ENCODE measurements around the gene EIF2AK3. TPM values are rescaled to one million over a fixed set of nuclear protein-coding genes. Genes with fewer than 3 reads are reported as not detected.

The EIF2AK3 gene
- total and polyA plus RNA-seq, 10 of the 15 experiments (the other 5 are each of a cell fraction or from before 2014, with no cell fraction given) = 5.0 to 44.7 (median 22.4) TPM

DNA sequence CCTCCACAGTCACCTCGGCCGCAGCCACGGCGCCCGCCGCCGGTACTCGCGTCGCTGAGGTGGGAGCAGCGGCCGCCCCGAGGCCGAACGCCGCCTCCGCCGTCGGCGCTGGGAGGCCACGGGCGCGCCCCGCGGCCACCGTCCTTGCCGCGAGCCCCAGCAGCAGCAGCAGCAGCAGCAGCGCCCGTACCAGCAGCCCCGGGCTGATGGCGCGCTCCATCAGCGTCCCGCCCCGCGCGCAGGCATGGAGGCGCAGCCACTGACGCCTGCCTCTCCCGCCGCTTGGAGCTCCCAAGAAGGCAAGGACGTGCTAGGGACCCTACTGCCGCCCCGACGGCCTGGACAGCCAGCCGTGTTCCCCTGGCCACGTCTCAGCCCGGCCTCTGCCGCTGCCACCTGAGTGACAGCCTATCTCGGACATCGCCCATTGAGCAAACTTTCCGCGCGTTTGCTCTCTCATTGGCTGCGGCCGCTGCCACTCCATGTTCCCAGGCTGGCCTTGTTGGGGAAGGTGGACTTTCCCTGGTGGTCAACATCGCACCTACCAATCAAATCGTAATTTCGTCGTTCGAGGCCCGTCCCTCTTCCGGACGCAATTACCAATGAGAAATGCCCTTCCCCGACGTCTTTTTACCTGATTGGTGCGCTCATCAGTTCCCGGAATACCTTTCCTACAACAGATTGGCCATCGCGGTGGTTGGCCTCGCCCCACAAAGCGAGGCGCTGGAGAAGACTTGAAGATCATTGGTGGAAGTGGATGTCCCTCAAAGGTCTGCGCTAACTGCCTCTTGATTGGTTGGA lies at the start of gene EIF2AK3 (continued):
- TF ChIP-seq CBX3 (IDR thresholded peaks at IDR 0.05; ENCODE audit: borderline replicate concordance, low read depth) (no peak), RB1 (IDR thresholded peaks at IDR 0.05; ENCODE audit: borderline replicate concordance) (peak; percentile 79), JUND (IDR thresholded peaks at IDR 0.05; ENCODE audit: low read depth, low read length) (no peak), PML (IDR thresholded peaks at IDR 0.05; ENCODE audit: low read length) (peak; percentile 71; the same call in 1 of the 2 replicates), EP300 (IDR thresholded peaks at IDR 0.05; ENCODE audit: borderline replicate concordance in 1 of 2, control insufficient read depth in 1 of 2, low read depth in 2 of 2, low read length in 2 of 2) (no peak), YY1 (IDR thresholded peaks at IDR 0.05; ENCODE audit: low read depth, low read length) (peak; percentile 85)
- TF ChIP-seq, protein P1, sequence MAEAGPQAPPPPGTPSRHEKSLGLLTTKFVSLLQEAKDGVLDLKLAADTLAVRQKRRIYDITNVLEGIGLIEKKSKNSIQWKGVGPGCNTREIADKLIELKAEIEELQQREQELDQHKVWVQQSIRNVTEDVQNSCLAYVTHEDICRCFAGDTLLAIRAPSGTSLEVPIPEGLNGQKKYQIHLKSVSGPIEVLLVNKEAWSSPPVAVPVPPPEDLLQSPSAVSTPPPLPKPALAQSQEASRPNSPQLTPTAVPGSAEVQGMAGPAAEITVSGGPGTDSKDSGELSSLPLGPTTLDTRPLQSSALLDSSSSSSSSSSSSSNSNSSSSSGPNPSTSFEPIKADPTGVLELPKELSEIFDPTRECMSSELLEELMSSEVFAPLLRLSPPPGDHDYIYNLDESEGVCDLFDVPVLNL (IDR thresholded peaks at IDR 0.05; ENCODE audit: low read depth, low read length) = peak; percentile 86
- TF ChIP-seq, protein P2, sequence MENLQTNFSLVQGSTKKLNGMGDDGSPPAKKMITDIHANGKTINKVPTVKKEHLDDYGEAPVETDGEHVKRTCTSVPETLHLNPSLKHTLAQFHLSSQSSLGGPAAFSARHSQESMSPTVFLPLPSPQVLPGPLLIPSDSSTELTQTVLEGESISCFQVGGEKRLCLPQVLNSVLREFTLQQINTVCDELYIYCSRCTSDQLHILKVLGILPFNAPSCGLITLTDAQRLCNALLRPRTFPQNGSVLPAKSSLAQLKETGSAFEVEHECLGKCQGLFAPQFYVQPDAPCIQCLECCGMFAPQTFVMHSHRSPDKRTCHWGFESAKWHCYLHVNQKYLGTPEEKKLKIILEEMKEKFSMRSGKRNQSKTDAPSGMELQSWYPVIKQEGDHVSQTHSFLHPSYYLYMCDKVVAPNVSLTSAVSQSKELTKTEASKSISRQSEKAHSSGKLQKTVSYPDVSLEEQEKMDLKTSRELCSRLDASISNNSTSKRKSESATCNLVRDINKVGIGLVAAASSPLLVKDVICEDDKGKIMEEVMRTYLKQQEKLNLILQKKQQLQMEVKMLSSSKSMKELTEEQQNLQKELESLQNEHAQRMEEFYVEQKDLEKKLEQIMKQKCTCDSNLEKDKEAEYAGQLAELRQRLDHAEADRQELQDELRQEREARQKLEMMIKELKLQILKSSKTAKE (IDR thresholded peaks at IDR 0.05; ENCODE audit: low read depth, poor library complexity, severe bottlenecking) = peak; percentile 96
- TF ChIP-seq, protein P3, sequence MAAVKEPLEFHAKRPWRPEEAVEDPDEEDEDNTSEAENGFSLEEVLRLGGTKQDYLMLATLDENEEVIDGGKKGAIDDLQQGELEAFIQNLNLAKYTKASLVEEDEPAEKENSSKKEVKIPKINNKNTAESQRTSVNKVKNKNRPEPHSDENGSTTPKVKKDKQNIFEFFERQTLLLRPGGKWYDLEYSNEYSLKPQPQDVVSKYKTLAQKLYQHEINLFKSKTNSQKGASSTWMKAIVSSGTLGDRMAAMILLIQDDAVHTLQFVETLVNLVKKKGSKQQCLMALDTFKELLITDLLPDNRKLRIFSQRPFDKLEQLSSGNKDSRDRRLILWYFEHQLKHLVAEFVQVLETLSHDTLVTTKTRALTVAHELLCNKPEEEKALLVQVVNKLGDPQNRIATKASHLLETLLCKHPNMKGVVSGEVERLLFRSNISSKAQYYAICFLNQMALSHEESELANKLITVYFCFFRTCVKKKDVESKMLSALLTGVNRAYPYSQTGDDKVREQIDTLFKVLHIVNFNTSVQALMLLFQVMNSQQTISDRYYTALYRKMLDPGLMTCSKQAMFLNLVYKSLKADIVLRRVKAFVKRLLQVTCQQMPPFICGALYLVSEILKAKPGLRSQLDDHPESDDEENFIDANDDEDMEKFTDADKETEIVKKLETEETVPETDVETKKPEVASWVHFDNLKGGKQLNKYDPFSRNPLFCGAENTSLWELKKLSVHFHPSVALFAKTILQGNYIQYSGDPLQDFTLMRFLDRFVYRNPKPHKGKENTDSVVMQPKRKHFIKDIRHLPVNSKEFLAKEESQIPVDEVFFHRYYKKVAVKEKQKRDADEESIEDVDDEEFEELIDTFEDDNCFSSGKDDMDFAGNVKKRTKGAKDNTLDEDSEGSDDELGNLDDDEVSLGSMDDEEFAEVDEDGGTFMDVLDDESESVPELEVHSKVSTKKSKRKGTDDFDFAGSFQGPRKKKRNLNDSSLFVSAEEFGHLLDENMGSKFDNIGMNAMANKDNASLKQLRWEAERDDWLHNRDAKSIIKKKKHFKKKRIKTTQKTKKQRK (IDR thresholded peaks at IDR 0.05; ENCODE audit: low read depth, low read length) = peak; percentile 98
- TF ChIP-seq, protein P4, sequence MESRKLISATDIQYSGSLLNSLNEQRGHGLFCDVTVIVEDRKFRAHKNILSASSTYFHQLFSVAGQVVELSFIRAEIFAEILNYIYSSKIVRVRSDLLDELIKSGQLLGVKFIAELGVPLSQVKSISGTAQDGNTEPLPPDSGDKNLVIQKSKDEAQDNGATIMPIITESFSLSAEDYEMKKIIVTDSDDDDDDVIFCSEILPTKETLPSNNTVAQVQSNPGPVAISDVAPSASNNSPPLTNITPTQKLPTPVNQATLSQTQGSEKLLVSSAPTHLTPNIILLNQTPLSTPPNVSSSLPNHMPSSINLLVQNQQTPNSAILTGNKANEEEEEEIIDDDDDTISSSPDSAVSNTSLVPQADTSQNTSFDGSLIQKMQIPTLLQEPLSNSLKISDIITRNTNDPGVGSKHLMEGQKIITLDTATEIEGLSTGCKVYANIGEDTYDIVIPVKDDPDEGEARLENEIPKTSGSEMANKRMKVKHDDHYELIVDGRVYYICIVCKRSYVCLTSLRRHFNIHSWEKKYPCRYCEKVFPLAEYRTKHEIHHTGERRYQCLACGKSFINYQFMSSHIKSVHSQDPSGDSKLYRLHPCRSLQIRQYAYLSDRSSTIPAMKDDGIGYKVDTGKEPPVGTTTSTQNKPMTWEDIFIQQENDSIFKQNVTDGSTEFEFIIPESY (IDR thresholded peaks at IDR 0.05) = no peak; the same call in 1 of the 2 replicates
- TF ChIP-seq, protein P5, sequence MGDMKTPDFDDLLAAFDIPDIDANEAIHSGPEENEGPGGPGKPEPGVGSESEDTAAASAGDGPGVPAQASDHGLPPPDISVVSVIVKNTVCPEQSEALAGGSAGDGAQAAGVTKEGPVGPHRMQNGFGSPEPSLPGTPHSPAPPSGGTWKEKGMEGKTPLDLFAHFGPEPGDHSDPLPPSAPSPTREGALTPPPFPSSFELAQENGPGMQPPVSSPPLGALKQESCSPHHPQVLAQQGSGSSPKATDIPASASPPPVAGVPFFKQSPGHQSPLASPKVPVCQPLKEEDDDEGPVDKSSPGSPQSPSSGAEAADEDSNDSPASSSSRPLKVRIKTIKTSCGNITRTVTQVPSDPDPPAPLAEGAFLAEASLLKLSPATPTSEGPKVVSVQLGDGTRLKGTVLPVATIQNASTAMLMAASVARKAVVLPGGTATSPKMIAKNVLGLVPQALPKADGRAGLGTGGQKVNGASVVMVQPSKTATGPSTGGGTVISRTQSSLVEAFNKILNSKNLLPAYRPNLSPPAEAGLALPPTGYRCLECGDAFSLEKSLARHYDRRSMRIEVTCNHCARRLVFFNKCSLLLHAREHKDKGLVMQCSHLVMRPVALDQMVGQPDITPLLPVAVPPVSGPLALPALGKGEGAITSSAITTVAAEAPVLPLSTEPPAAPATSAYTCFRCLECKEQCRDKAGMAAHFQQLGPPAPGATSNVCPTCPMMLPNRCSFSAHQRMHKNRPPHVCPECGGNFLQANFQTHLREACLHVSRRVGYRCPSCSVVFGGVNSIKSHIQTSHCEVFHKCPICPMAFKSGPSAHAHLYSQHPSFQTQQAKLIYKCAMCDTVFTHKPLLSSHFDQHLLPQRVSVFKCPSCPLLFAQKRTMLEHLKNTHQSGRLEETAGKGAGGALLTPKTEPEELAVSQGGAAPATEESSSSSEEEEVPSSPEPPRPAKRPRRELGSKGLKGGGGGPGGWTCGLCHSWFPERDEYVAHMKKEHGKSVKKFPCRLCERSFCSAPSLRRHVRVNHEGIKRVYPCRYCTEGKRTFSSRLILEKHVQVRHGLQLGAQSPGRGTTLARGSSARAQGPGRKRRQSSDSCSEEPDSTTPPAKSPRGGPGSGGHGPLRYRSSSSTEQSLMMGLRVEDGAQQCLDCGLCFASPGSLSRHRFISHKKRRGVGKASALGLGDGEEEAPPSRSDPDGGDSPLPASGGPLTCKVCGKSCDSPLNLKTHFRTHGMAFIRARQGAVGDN (IDR thresholded peaks at IDR 0.05) = peak; percentile 72
- TF ChIP-seq, protein P6, sequence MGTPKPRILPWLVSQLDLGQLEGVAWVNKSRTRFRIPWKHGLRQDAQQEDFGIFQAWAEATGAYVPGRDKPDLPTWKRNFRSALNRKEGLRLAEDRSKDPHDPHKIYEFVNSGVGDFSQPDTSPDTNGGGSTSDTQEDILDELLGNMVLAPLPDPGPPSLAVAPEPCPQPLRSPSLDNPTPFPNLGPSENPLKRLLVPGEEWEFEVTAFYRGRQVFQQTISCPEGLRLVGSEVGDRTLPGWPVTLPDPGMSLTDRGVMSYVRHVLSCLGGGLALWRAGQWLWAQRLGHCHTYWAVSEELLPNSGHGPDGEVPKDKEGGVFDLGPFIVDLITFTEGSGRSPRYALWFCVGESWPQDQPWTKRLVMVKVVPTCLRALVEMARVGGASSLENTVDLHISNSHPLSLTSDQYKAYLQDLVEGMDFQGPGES (IDR thresholded peaks at IDR 0.05) = peak; percentile 99
